Endothelial cell of umbilical vein (primary cell): ENCODE results near the gene NEO1. TPM values are rescaled to one million over a fixed set of nuclear protein-coding genes. Genes with fewer than 3 reads are reported as not detected.

Source experiments
- BruUV-seq: library from RNA; stranded (reverse); fragments of 400-500 nt; replicated peaks from 2 replicates; lab custom pipeline; 2021; lab: Mats Ljungman, UMichigan
- CTCF ChIA-PET: fragments of 300-600, 350-600 bp; sonication (Branson Sonifier 250); formaldehyde crosslinking; loops from one replicate; lab custom pipeline; 2021; ENCODE audit warnings: antibody characterized with exemption, inconsistent platforms; lab: Charles Lee
- POLR2A ChIA-PET: fragments of 300-600, 350-600 bp; sonication (Branson Sonifier 250); formaldehyde crosslinking; loops from one replicate; lab custom pipeline; 2021; ENCODE audit warnings: antibody characterized with exemption, inconsistent platforms; lab: Charles Lee
- DNase-seq: peaks from one replicate; pipeline ENCODE4 v3.0.0-alpha.2; 2011; ENCODE audit warnings: low read depth, low spot score
- FAIRE-seq: peaks from 2 replicates; lab custom pipeline; 2011; peaks lifted over from hg19 to GRCh38; lab: Jason Lieb, UNC
- H2AFZ ChIP-seq: 2 replicates; pipeline ENCODE4 v1.6.0; 2012; ENCODE audit warnings: low read depth, low read length, control low read depth, inconsistent platforms
- H3K27ac ChIP-seq: 2 replicates; pipeline ENCODE4 v1.5.1; 2011; ENCODE audit warnings: low read depth, mild to moderate bottlenecking, control low read depth, low read length, moderate library complexity; ENCODE audit not compliant: insufficient read depth
- H3K27me3 ChIP-seq, 2 experiments: 2 replicates each; pipeline versions ENCODE4 v1.6.0 to v1.6.1; 2011; ENCODE audit warnings: low read length in 2 of 2, mixed read lengths in 1 of 2; ENCODE audit not compliant: control insufficient read depth in 2 of 2, insufficient read depth in 2 of 2
- H3K36me3 ChIP-seq, 2 experiments: 2 replicates in 1 of 2; 3 replicates in 1 of 2; pipeline ENCODE4 v1.5.1; 2011; ENCODE audit warnings: low read length in 2 of 2, mild to moderate bottlenecking in 1 of 2, moderate library complexity in 1 of 2; ENCODE audit not compliant: control insufficient read depth in 2 of 2, insufficient read depth in 2 of 2; ENCODE audit errors: extremely low read depth in 1 of 2
- H3K4me1 ChIP-seq: 3 replicates; pipeline ENCODE4 v1.5.1; 2011; ENCODE audit warnings: mild to moderate bottlenecking, low read length; ENCODE audit not compliant: control insufficient read depth, insufficient read depth; ENCODE audit errors: extremely low read depth
- H3K4me2 ChIP-seq: 2 replicates; pipeline ENCODE4 v1.6.1; 2011; ENCODE audit warnings: low read length, control low read depth, mixed read lengths; ENCODE audit not compliant: insufficient read depth
- H3K4me3 ChIP-seq, 3 experiments: fragments of 200-600 bp in 1 of 3; sonication (generic), shearing (Covaris generic) in 1 of 3; replicated peaks in 1 of 3; 2 replicates each; pipeline ENCODE4 v1.5.1; 2011 to 2016; ENCODE audit warnings: control low read depth in 3 of 3, low read length in 3 of 3, mild to moderate bottlenecking in 2 of 3, inconsistent platforms in 1 of 3, low read depth in 1 of 3, moderate library complexity in 1 of 3; ENCODE audit not compliant: insufficient read depth in 1 of 3
- H3K79me2 ChIP-seq: 2 replicates; pipeline ENCODE4 v1.6.0; 2012; ENCODE audit warnings: low read length, inconsistent platforms; ENCODE audit not compliant: control insufficient read depth, insufficient read depth
- H3K9ac ChIP-seq: replicated peaks from 2 replicates; pipeline ENCODE3; 2011; ENCODE audit warnings: low read length, control low read depth; ENCODE audit not compliant: insufficient read depth; ENCODE audit errors: extremely low read depth
- H3K9me1 ChIP-seq: replicated peaks from 3 replicates; pipeline ENCODE4 v1.6.0; 2011; ENCODE audit warnings: mild to moderate bottlenecking, low read length; ENCODE audit not compliant: control insufficient read depth, insufficient read depth; ENCODE audit errors: extremely low read depth
- H3K9me3 ChIP-seq: replicated peaks from 2 replicates; pipeline ENCODE4 v1.5.1; 2012; ENCODE audit warnings: low read length, inconsistent platforms; ENCODE audit not compliant: control insufficient read depth, insufficient read depth
- H4K20me1 ChIP-seq: replicated peaks from 2 replicates; pipeline ENCODE3; 2011; ENCODE audit warnings: mild to moderate bottlenecking, low read length; ENCODE audit not compliant: control insufficient read depth, insufficient read depth; ENCODE audit errors: extremely low read depth
- CTCF ChIP-seq, 2 donors: IDR thresholded peaks; 1 replicate in 1 of 2; 2 replicates in 1 of 2; pipeline ENCODE4 v1.5.1; 2011; ENCODE audit warnings: low read length in 2 of 2, mild to moderate bottlenecking in 2 of 2, moderate library complexity in 2 of 2, control low read depth in 1 of 2, inconsistent platforms in 1 of 2, low read depth in 1 of 2; ENCODE audit not compliant: insufficient read depth in 1 of 2; ENCODE audit errors: extremely low read depth in 1 of 2
- EZH2 ChIP-seq: IDR thresholded peaks from 2 replicates; pipeline ENCODE4 v1.6.1; 2012; ENCODE audit warnings: borderline replicate concordance, low read depth, mild to moderate bottlenecking, moderate library complexity, low read length, inconsistent platforms; ENCODE audit not compliant: severe bottlenecking
- FOS ChIP-seq: IDR thresholded peaks from 2 replicates; pipeline ENCODE4 v1.6.1; 2011; ENCODE audit warnings: mild to moderate bottlenecking, low read length, moderate library complexity, borderline replicate concordance; ENCODE audit not compliant: insufficient read depth
- GATA2 ChIP-seq: IDR thresholded peaks from 2 replicates; pipeline ENCODE4 v1.7.0; 2011; ENCODE audit warnings: low read depth, mild to moderate bottlenecking, moderate library complexity, mixed read lengths, low read length; ENCODE audit not compliant: insufficient read length, insufficient read depth
- JUN ChIP-seq: IDR thresholded peaks from 2 replicates; pipeline ENCODE4 v1.6.1; 2011; ENCODE audit warnings: borderline replicate concordance, low read depth; ENCODE audit not compliant: insufficient read length, insufficient read depth
- MAX ChIP-seq: IDR thresholded peaks from 2 replicates; pipeline ENCODE4 v1.6.1; 2011; ENCODE audit not compliant: insufficient read depth, insufficient read length
- MYC ChIP-seq: IDR thresholded peaks from one replicate; pipeline ENCODE4 v1.6.1; 2011; ENCODE audit warnings: mild to moderate bottlenecking, low read depth, low read length
- POLR2A ChIP-seq: IDR thresholded peaks from 2 replicates; pipeline ENCODE4 v1.6.1; 2012; ENCODE audit warnings: low read depth, mild to moderate bottlenecking, control low read depth, low read length
- POLR2AphosphoS5 ChIP-seq: IDR thresholded peaks from 2 replicates; pipeline ENCODE4 v1.6.1; 2012; ENCODE audit warnings: low read depth, mild to moderate bottlenecking, control low read depth, low read length, moderate library complexity; ENCODE audit not compliant: insufficient read depth
- dilution Hi-C: fragments of 300-500 bp; cut with MboI; formaldehyde crosslinking; loops from one replicate; pipeline ENCODE4 v1.15.0; 2019; ENCODE audit warnings: low sequenced_read_pairs; ENCODE audit not compliant: extremely low pct_ligation_motif_present
- intact Hi-C: fragments of 100-400 bp; cut with micrococcal nuclease; formaldehyde crosslinking; loops from one replicate; pipeline ENCODE4 v1.10.0; 2022
- polyA plus RNA-seq, 4 experiments: library from polyadenylated mRNA; depleted of rRNA in 3 of 4; stranded (reverse) in 3 of 4; unstranded in 1 of 4; fragments of >200 nt; gene quantifications; 2 replicates each; pipeline versions ENCODE4 v1.2.1 to v1.2.3, GENCODE V29; 2011 to 2012; ENCODE audit warnings: missing spikeins in 1 of 4
- total RNA-seq: library from RNA; stranded (reverse); gene quantifications from 2 replicates; pipeline ENCODE4 v1.2.3, GENCODE V29; 2021

NEO1 gene
- total and polyA plus RNA-seq, 2 donors (not counting 3 experiments of a cell fraction or from before 2014, with no cell fraction given) = 0.12 to 0.35 TPM

- FAIRE-seq (no peak), DNase-seq (no peak)
- dilution Hi-C loops = no loop called here
- no peaks in the 10 kb centered on the region for H3K36me3 ChIP-seq
- H3K79me2 ChIP-seq = no peaks in the 10 kb centered on the region
- TF ChIP-seq FOS (no peak), CTCF (IDR thresholded peaks at IDR 0.05; ENCODE audit: extremely low read depth in 1 of 2, insufficient read depth in 1 of 2, low read depth in 1 of 2, low read length in 2 of 2) (no peak), EZH2 (no peak), MYC (no peak), MAX (no peak)
- H3K4me2 ChIP-seq = no peak overlapping the region
- POLR2A ChIA-PET = no interaction called here
- CTCF ChIA-PET = interaction anchor here (1.1 to 1.4 kb wide), 2 partner anchors 9 to 455 kb away, joined by 3 to 4 read pairs; no protein-coding TSS in a partner anchor
- H3K27ac ChIP-seq = no peak overlapping the region
- H3K9me1 ChIP-seq = no peaks in the 10 kb centered on the region
- no peak overlapping the region for H3K9ac ChIP-seq
- no TSS peak for BruUV-seq
- H3K27me3 ChIP-seq = no peaks in the 10 kb centered on the region
- H3K9me3 ChIP-seq = no peaks in the 10 kb centered on the region
- H3K4me1 ChIP-seq = no peaks in the 10 kb centered on the region
- intact Hi-C loops = no loop called here
- H3K4me3 ChIP-seq = no peak overlapping the region
- H4K20me1 ChIP-seq = no peaks in the 10 kb centered on the region
- H2AFZ ChIP-seq = no peak overlapping the region
These were observed 124.3 kb downstream of the NEO1 start for GRCh38 chr15:73176598-73176997.

- Histone ChIP-seq H2AFZ (no peak overlapping the region), H3K36me3 (no peaks in the 10 kb centered on the region), H3K9ac (no peak overlapping the region), H4K20me1 (no peaks in the 10 kb centered on the region), H3K4me3 (no peak overlapping the region), H3K9me3 (no peaks in the 10 kb centered on the region), H3K79me2 (no peaks in the 10 kb centered on the region), H3K27ac (no peak overlapping the region), H3K27me3 (no peaks in the 10 kb centered on the region), H3K9me1 (no peaks in the 10 kb centered on the region), H3K4me1 (no peaks in the 10 kb centered on the region), H3K4me2 (no peak overlapping the region)
- dilution Hi-C loops (no loop called here), intact Hi-C loops (no loop called here)
- POLR2A ChIA-PET = no interaction called here
- no peak for DNase-seq
- FAIRE-seq = no peak
- TF ChIP-seq GATA2 = no peak
- no peak for TF ChIP-seq CTCF (IDR thresholded peaks at IDR 0.05; ENCODE audit: extremely low read depth in 1 of 2, insufficient read depth in 1 of 2, low read depth in 1 of 2, low read length in 2 of 2)
- no peak for TF ChIP-seq EZH2
- TF ChIP-seq POLR2A = no peak
- TF ChIP-seq MAX = no peak
- TF ChIP-seq FOS = no peak
- TF ChIP-seq POLR2AphosphoS5 = no peak
- no peak for TF ChIP-seq MYC
- no peak for TF ChIP-seq JUN
- CTCF ChIA-PET = no interaction called here
- BruUV-seq = no TSS peak
These were observed 130.8 kb downstream of the NEO1 start for GRCh38 chr15:73183071-73183470.
